WTC11 (cell line): ENCODE data around the gene HNF1B. TPM values are rescaled to one million over a fixed set of nuclear protein-coding genes. Genes with fewer than 3 reads are reported as not detected.

Experiments used
- ATAC-seq: fragments of 200-7000 bp; cut with Tn5 transposase; 2 replicates; pipeline ENCODE4 v1.10.0; 2021; ENCODE audit warnings: mild to moderate bottlenecking, moderate library complexity
- CTCF ChIA-PET: fragments of 300-600 bp; sonication (Branson Sonifier 250); formaldehyde crosslinking; loops from one replicate; lab custom pipeline; 2021; ENCODE audit warnings: antibody characterized with exemption; lab: Charles Lee
- POLR2A ChIA-PET: fragments of 350-600 bp; sonication (Branson Sonifier 250); formaldehyde crosslinking; loops from one replicate; lab custom pipeline; 2021; ENCODE audit warnings: antibody characterized with exemption; lab: Charles Lee
- DNase-seq: peaks from one replicate; pipeline ENCODE4 v3.0.0; 2021; ENCODE audit warnings: low spot score
- H3K27ac Mint-ChIP-seq: 2 replicates; pipeline ENCODE4 v1.8.0; 2021; ENCODE audit warnings: mixed read lengths
- H3K27me3 Mint-ChIP-seq: 2 replicates; pipeline ENCODE4 v1.8.0; 2021; ENCODE audit warnings: low read depth, mild to moderate bottlenecking, moderate library complexity, mixed read lengths
- H3K36me3 Mint-ChIP-seq: 2 replicates; pipeline ENCODE4 v1.8.0; 2021; ENCODE audit warnings: mixed read lengths
- H3K4me1 Mint-ChIP-seq: 2 replicates; pipeline ENCODE4 v1.8.0; 2022; ENCODE audit warnings: mixed read lengths
- H3K4me3 Mint-ChIP-seq: 2 replicates; pipeline ENCODE4 v1.8.0; 2021; ENCODE audit warnings: mild to moderate bottlenecking, moderate library complexity, mixed read lengths
- H3K9me3 Mint-ChIP-seq: 2 replicates; pipeline ENCODE4 v1.8.0; 2021; ENCODE audit warnings: mixed read lengths
- ARID4B ChIP-seq: sonication (generic); formaldehyde crosslinking; IDR thresholded peaks from 2 replicates; pipeline ENCODE4 v1.8.0; 2023; ENCODE audit warnings: missing genetic modification reagents, mild to moderate bottlenecking, borderline replicate concordance
- EMX1 ChIP-seq: fragments of 250-450 bp; sonication (Bioruptor Pico); IDR thresholded peaks from 2 replicates; pipeline ENCODE4 v1.8.0; 2021; ENCODE audit warnings: mild to moderate bottlenecking
- ETV6 ChIP-seq: sonication (generic); formaldehyde crosslinking; IDR thresholded peaks from 2 replicates; pipeline ENCODE4 v1.8.1; 2022; ENCODE audit warnings: mild to moderate bottlenecking, missing genetic modification reagents
- KAT7 ChIP-seq: sonication (generic); formaldehyde crosslinking; IDR thresholded peaks from 2 replicates; pipeline ENCODE4 v1.8.1; 2023; ENCODE audit warnings: missing genetic modification reagents, mild to moderate bottlenecking, borderline replicate concordance
- NFYB ChIP-seq: sonication (generic); formaldehyde crosslinking; conservative IDR thresholded peaks from 2 replicates; pipeline ENCODE4 v1.8.0; 2022; ENCODE audit warnings: low read depth, missing genetic modification reagents
- NR1H2 ChIP-seq: sonication (generic); formaldehyde crosslinking; IDR thresholded peaks from 2 replicates; pipeline ENCODE4 v1.9.0; 2021; ENCODE audit warnings: mild to moderate bottlenecking, moderate library complexity, missing genetic modification reagents
- OVOL2 ChIP-seq: fragments of 250-450 bp; sonication (Bioruptor Pico); IDR thresholded peaks from 2 replicates; pipeline ENCODE4 v1.9.0; 2021; ENCODE audit warnings: mild to moderate bottlenecking, borderline replicate concordance
- STAT6 ChIP-seq: sonication (generic); formaldehyde crosslinking; conservative IDR thresholded peaks from 2 replicates; pipeline ENCODE4 v1.8.1; 2023; ENCODE audit warnings: mild to moderate bottlenecking, low read depth, missing genetic modification reagents, moderate library complexity
- TEAD4 ChIP-seq: sonication (generic); formaldehyde crosslinking; IDR thresholded peaks from 2 replicates; pipeline ENCODE4 v1.8.0; 2022; ENCODE audit warnings: mild to moderate bottlenecking, missing genetic modification reagents
- USF1 ChIP-seq: sonication (generic); formaldehyde crosslinking; IDR thresholded peaks from 2 replicates; pipeline ENCODE4 v1.8.0; 2022; ENCODE audit warnings: mild to moderate bottlenecking, missing genetic modification reagents
- ZBTB43 ChIP-seq: sonication (generic); formaldehyde crosslinking; IDR thresholded peaks from 2 replicates; pipeline ENCODE4 v1.8.1; 2023; ENCODE audit warnings: mild to moderate bottlenecking, missing genetic modification reagents
- ZNF121 ChIP-seq: sonication (generic); formaldehyde crosslinking; IDR thresholded peaks from 2 replicates; pipeline ENCODE4 v1.8.0; 2023; ENCODE audit warnings: missing genetic modification reagents
- ZNF532 ChIP-seq: fragments of 250-450 bp; sonication (Bioruptor Pico); IDR thresholded peaks from 2 replicates; pipeline ENCODE4 v1.9.0; 2021; ENCODE audit warnings: mild to moderate bottlenecking, borderline replicate concordance
- total RNA-seq: library from RNA; stranded (reverse); gene quantifications from 3 replicates; pipeline ENCODE4 v1.2.3, GENCODE V29; 2021

The HNF1B gene
- total RNA-seq, 1 experiment from 2014 or later, result 0.26 TPM

- Mint-ChIP-seq H3K27ac (no peak overlapping the region), H3K4me3 (no peak overlapping the region), H3K9me3 (no peaks in the 10 kb centered on the region), H3K4me1 (no peaks in the 10 kb centered on the region), H3K36me3 (no peaks in the 10 kb centered on the region), H3K27me3 (peaks cover 8% of the 10 kb centered on the region)
- no peak for TF ChIP-seq NFYB (CRISPR knock-in tag)
- TF ChIP-seq STAT6 (CRISPR knock-in tag), result no peak
- no peak for TF ChIP-seq USF1 (CRISPR knock-in tag)
- TF ChIP-seq ARID4B (CRISPR knock-in tag), result no peak
- TF ChIP-seq ZNF532 (CRISPR knock-in tag), result no peak
- no peak for TF ChIP-seq TEAD4 (CRISPR knock-in tag)
- no peak for TF ChIP-seq NR1H2 (CRISPR knock-in tag)
- TF ChIP-seq ZNF121 (CRISPR knock-in tag), result no peak
- no peak for TF ChIP-seq ZBTB43
- TF ChIP-seq ETV6, result no peak
- no peak for TF ChIP-seq OVOL2
- no peak for TF ChIP-seq KAT7 (CRISPR knock-in tag)
- no peak for TF ChIP-seq EMX1
- ChIA-PET CTCF (interaction anchor here (0.7 to 2.0 kb wide), 2 partner anchors 10 to 49 kb away, joined by 3 to 4 read pairs; no protein-coding TSS in a partner anchor), POLR2A (no interaction called here)
- DNase-seq, result no peak
- no peak for ATAC-seq
Measured at GRCh38 chr17:37761059-37761458, 16.2 kb upstream of the HNF1B start.
